GM23338 (cell line): ENCODE data around the gene ATL2.

Source experiments
- EZH2 ChIP-seq: fragments of 200-600 bp; sonication (generic); IDR thresholded peaks from one replicate; pipeline ENCODE4 v1.8.0; 2017; ENCODE audit warnings: antibody characterized with exemption, mild to moderate bottlenecking, low read depth; ENCODE audit not compliant: unreplicated experiment
- EZH2phosphoT487 ChIP-seq: fragments of 200-600 bp; sonication (generic); IDR thresholded peaks from one replicate; pipeline ENCODE4 v1.8.1; 2018; ENCODE audit warnings: antibody characterized with exemption; ENCODE audit not compliant: unreplicated experiment
- JUNB ChIP-seq: IDR thresholded peaks from one replicate; pipeline ENCODE4 v1.6.1; 2016; ENCODE audit warnings: antibody characterized with exemption; ENCODE audit not compliant: unreplicated experiment
- POLR2AphosphoS5 ChIP-seq: IDR thresholded peaks from 2 replicates; pipeline ENCODE4 v1.6.1; 2016; ENCODE audit warnings: antibody characterized with exemption, low read depth
- ZNF114 ChIP-seq: fragments of 250-450 bp; sonication (Bioruptor Pico); IDR thresholded peaks from 2 replicates; pipeline ENCODE4 v1.5.0; 2020; ENCODE audit warnings: mild to moderate bottlenecking, moderate library complexity
- TF ChIP-seq, protein P1 (sequence below), 2 experiments: fragments of 200-600 bp in 1 of 2; sonication (generic) in 1 of 2; conservative IDR thresholded peaks; 2 replicates each; pipeline versions ENCODE4 v1.5.1 to v1.6.1; 2016 to 2017; ENCODE audit warnings: antibody characterized with exemption in 2 of 2, low read depth in 2 of 2, mild to moderate bottlenecking in 2 of 2, moderate library complexity in 1 of 2
- TF ChIP-seq, protein P2 (sequence below): IDR thresholded peaks from one replicate; pipeline ENCODE4 v1.6.1; 2018; ENCODE audit warnings: antibody characterized with exemption; ENCODE audit not compliant: unreplicated experiment

DNA sequence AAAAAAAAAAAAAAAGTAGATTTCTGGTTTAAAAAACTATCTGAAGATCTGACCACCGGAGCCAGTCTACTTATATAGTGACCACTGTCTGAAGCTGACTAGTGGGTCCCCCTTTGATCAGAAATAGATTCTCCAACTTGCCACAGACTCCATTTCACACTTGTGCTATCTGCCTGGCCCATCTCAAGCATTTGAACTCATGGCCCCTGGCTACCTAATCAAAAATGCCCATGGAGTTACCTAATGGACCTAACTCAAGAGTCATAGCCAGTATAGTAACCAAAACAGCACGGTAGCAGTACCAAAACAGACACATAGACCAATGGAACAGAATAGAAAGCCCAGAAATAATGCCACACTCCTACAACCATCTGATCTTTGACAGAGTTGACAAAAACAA is 17.0 kb upstream of the ATL2 start:
- TF ChIP-seq, protein P1, sequence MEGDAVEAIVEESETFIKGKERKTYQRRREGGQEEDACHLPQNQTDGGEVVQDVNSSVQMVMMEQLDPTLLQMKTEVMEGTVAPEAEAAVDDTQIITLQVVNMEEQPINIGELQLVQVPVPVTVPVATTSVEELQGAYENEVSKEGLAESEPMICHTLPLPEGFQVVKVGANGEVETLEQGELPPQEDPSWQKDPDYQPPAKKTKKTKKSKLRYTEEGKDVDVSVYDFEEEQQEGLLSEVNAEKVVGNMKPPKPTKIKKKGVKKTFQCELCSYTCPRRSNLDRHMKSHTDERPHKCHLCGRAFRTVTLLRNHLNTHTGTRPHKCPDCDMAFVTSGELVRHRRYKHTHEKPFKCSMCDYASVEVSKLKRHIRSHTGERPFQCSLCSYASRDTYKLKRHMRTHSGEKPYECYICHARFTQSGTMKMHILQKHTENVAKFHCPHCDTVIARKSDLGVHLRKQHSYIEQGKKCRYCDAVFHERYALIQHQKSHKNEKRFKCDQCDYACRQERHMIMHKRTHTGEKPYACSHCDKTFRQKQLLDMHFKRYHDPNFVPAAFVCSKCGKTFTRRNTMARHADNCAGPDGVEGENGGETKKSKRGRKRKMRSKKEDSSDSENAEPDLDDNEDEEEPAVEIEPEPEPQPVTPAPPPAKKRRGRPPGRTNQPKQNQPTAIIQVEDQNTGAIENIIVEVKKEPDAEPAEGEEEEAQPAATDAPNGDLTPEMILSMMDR (conservative IDR thresholded peaks at IDR 0.05; ENCODE audit: low read depth in 2 of 2): no peak
- TF ChIP-seq ZNF114 (CRISPR knock-in tag) (no peak), POLR2AphosphoS5 (no peak), EZH2 (no peak), JUNB (no peak), EZH2phosphoT487 (no peak)
- TF ChIP-seq, protein P2, sequence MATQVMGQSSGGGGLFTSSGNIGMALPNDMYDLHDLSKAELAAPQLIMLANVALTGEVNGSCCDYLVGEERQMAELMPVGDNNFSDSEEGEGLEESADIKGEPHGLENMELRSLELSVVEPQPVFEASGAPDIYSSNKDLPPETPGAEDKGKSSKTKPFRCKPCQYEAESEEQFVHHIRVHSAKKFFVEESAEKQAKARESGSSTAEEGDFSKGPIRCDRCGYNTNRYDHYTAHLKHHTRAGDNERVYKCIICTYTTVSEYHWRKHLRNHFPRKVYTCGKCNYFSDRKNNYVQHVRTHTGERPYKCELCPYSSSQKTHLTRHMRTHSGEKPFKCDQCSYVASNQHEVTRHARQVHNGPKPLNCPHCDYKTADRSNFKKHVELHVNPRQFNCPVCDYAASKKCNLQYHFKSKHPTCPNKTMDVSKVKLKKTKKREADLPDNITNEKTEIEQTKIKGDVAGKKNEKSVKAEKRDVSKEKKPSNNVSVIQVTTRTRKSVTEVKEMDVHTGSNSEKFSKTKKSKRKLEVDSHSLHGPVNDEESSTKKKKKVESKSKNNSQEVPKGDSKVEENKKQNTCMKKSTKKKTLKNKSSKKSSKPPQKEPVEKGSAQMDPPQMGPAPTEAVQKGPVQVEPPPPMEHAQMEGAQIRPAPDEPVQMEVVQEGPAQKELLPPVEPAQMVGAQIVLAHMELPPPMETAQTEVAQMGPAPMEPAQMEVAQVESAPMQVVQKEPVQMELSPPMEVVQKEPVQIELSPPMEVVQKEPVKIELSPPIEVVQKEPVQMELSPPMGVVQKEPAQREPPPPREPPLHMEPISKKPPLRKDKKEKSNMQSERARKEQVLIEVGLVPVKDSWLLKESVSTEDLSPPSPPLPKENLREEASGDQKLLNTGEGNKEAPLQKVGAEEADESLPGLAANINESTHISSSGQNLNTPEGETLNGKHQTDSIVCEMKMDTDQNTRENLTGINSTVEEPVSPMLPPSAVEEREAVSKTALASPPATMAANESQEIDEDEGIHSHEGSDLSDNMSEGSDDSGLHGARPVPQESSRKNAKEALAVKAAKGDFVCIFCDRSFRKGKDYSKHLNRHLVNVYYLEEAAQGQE: no peak
